Femur (tissue), 1 donor: ENCODE results near the gene ZNF513.

Experiments used
- DNase-seq: peaks from one replicate; pipeline ENCODE4 v3.0.0-alpha.2; 2017

ZNF513 gene

GRCh38 chr2:27381577-27382181 is 1.1 kb upstream of the ZNF513 start:
- DNase-seq, result no peak

- no peak for DNase-seq
Observed at GRCh38 chr2:27379836-27380625, 503 bp downstream of the ZNF513 start.

- no peak for DNase-seq
Observed at GRCh38 chr2:27379383-27379835, 1.1 kb downstream of the ZNF513 start.

GRCh38 chr2:27378809-27379290 is 1.7 kb downstream of the ZNF513 start:
- DNase-seq, result no peak

- DNase-seq, result peak; percentile 43
Observed at GRCh38 chr2:27378096-27378808, 2.3 kb downstream of the ZNF513 start.

- DNase-seq, result no peak
Observed at GRCh38 chr2:27377618-27378095, 2.9 kb downstream of the ZNF513 start.

- DNase-seq, result no peak
Observed at GRCh38 chr2:27376866-27377617, 3.5 kb downstream of the ZNF513 start.

- DNase-seq, result no peak
Observed at GRCh38 chr2:27376151-27376865, 4.2 kb downstream of the ZNF513 start.

GRCh38 chr2:27375513-27376099 is 4.9 kb downstream of the ZNF513 start:
- DNase-seq, result no peak

- no peak for DNase-seq
Observed at GRCh38 chr2:27373567-27373966, 7.0 kb downstream of the ZNF513 start.

- no peak for DNase-seq
Observed at GRCh38 chr2:27372937-27373336, 7.6 kb downstream of the ZNF513 start.

GRCh38 chr2:27370816-27371620 is 9.5 kb downstream of the ZNF513 start:
- DNase-seq, result peak; percentile 59

- DNase-seq, result peak; percentile 100
Observed at GRCh38 chr2:27370026-27370815, 10.3 kb downstream of the ZNF513 start, which contains the start of the genes EIF2B4 and SNX17. Gene EIF2B4 (minus strand): TSS chr2:27370338. CDS start chr2:27370314, 24 bp downstream. Gene SNX17 (plus strand): TSS chr2:27370616. CDS start chr2:27370744, 128 bp downstream.

- peak; percentile 75 for DNase-seq
Observed at GRCh38 chr2:27369471-27370025, 11.0 kb downstream of the ZNF513 start.

- DNase-seq, result no peak
Observed at GRCh38 chr2:27363933-27364332, 16.6 kb downstream of the ZNF513 start.

- no peak for DNase-seq
Observed at GRCh38 chr2:27362678-27363420, 17.7 kb downstream of the ZNF513 start.

GRCh38 chr2:27356382-27357181 is 24.0 kb downstream of the ZNF513 start, which contains the start of gene GTF3C2:
Gene GTF3C2 (minus strand): TSS chr2:27356764. CDS start chr2:27343554, 13,210 bp downstream.
- DNase-seq, result peak; percentile 96

GRCh38 chr2:27356056-27356381 is 24.5 kb downstream of the ZNF513 start:
- DNase-seq, result peak; percentile 51
